ENCODE results near the gene CTF1.

The CTF1 gene

GRCh38 chr16:30912794-30913412 is 16.5 kb downstream of the CTF1 start:
- DNase-seq (ENCODE audit: low read depth) = no peak
- no peak overlapping the region for H3K4me3 ChIP-seq (ENCODE audit: low read length)
- TF ChIP-seq CTCF (IDR thresholded peaks at IDR 0.05; ENCODE audit: insufficient read depth, low read depth, low read length, missing control alignments) = no peak

- no peak for TF ChIP-seq CTCF (IDR thresholded peaks at IDR 0.05; ENCODE audit: insufficient read depth, low read depth, low read length, missing control alignments)
- H3K4me3 ChIP-seq (ENCODE audit: low read length) = no peak overlapping the region
- DNase-seq (ENCODE audit: low read depth) = no peak
These were observed 18.4 kb downstream of the CTF1 start for GRCh38 chr16:30914830-30915229.

- H3K4me3 ChIP-seq (ENCODE audit: low read length) = no peak overlapping the region
- TF ChIP-seq CTCF (IDR thresholded peaks at IDR 0.05; ENCODE audit: insufficient read depth, low read depth, low read length, missing control alignments) = no peak
- no peak for DNase-seq (ENCODE audit: low read depth)
These were observed 22.2 kb downstream of the CTF1 start for GRCh38 chr16:30918614-30919013.

GRCh38 chr16:30920891-30921290 is 24.5 kb downstream of the CTF1 start:
- TF ChIP-seq CTCF (IDR thresholded peaks at IDR 0.05; ENCODE audit: insufficient read depth, low read depth, low read length, missing control alignments) = no peak
- no peak for DNase-seq (ENCODE audit: low read depth)
- H3K4me3 ChIP-seq (ENCODE audit: low read length) = no peak overlapping the region

- peak overlapping the region; percentile 63 for H3K4me3 ChIP-seq (ENCODE audit: low read length)
- no peak for DNase-seq (ENCODE audit: low read depth)
- no peak for TF ChIP-seq CTCF (IDR thresholded peaks at IDR 0.05; ENCODE audit: insufficient read depth, low read depth, low read length, missing control alignments)
These were observed 25.0 kb downstream of the CTF1 start for GRCh38 chr16:30921459-30921747.

- H3K4me3 ChIP-seq (ENCODE audit: low read length) = peak overlapping the region; percentile 63
- peak; percentile 94 for DNase-seq (ENCODE audit: low read depth)
- peak; percentile 85 for TF ChIP-seq CTCF (IDR thresholded peaks at IDR 0.05; ENCODE audit: insufficient read depth, low read depth, low read length, missing control alignments)
These were observed 25.5 kb downstream of the CTF1 start for GRCh38 chr16:30921748-30922419.

- TF ChIP-seq CTCF (IDR thresholded peaks at IDR 0.05; ENCODE audit: insufficient read depth, low read depth, low read length, missing control alignments) = no peak
These were observed 26.1 kb downstream of the CTF1 start for GRCh38 chr16:30922420-30922959.

More at GRCh38 chr16:30922420-30922959, 26.1 kb downstream of the CTF1 start:
- peak overlapping the region; percentile 74 for H3K4me3 ChIP-seq (ENCODE audit: low read length)
- peak; percentile 100 for DNase-seq (ENCODE audit: low read depth)
